ENCODE measurements around the gene HAS3.

The HAS3 gene

DNA sequence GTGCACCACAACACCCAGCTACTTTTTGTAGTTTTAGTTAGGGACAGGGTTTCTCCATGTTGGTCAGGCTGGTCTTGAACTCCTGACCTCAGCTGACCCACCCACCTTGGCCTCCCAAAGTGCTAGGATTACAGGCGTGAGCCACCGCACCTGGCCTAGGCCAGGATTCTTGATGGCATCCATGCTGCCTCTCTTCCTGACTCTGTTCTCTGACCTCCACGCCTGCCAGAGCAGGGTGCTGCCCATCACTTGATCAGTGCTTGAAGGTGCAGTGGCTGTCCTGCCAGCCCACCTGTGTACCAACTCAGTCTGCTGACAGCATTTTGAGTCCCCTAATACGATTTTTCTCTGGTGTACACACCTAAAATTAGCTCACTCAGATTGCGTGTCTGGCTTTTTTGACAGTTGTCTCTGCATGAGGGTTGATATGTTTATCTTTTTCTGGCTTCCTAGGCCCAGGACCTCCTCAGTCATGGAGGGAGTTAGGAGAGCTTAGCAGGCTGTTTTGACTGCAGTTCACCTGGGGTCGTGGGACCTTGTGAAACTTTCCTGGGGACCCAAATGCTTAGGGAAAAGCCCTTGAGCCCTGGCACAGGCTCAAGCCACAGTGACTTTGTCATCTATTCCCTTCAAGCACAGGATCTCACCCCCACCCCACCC is 5.9 kb downstream of the HAS3 start:
- H3K4me3 ChIP-seq (replicated peaks; ENCODE audit: low read depth, low read length), result no peak overlapping the region
- DNase-seq (ENCODE audit: extremely low read depth, low read depth), result no peak
- TF ChIP-seq, protein P1, sequence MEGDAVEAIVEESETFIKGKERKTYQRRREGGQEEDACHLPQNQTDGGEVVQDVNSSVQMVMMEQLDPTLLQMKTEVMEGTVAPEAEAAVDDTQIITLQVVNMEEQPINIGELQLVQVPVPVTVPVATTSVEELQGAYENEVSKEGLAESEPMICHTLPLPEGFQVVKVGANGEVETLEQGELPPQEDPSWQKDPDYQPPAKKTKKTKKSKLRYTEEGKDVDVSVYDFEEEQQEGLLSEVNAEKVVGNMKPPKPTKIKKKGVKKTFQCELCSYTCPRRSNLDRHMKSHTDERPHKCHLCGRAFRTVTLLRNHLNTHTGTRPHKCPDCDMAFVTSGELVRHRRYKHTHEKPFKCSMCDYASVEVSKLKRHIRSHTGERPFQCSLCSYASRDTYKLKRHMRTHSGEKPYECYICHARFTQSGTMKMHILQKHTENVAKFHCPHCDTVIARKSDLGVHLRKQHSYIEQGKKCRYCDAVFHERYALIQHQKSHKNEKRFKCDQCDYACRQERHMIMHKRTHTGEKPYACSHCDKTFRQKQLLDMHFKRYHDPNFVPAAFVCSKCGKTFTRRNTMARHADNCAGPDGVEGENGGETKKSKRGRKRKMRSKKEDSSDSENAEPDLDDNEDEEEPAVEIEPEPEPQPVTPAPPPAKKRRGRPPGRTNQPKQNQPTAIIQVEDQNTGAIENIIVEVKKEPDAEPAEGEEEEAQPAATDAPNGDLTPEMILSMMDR (IDR thresholded peaks at IDR 0.05; ENCODE audit: low read depth, low read length, missing control alignments), result no peak

DNA sequence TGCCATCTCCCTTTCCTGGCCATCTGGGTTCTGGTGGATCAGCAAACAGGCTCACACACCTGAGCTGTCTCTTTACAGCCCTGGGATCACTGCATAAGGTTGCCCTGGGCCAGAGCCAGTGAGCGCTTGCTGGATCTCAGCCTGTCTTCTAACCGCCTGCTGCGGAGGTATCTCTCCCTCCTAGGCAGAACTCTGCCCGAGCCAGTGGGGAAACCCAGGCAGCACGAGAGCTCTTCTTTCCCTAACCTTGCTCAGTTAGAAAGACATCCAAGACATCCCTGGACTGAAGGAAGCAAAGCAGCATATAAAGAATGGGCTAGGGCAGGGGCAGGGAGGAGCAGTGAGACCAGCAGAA is 6.4 kb downstream of the HAS3 start:
- DNase-seq (ENCODE audit: extremely low read depth, low read depth), result no peak
- TF ChIP-seq, protein P1 (IDR thresholded peaks at IDR 0.05; ENCODE audit: low read depth, low read length, missing control alignments), result no peak

DNA sequence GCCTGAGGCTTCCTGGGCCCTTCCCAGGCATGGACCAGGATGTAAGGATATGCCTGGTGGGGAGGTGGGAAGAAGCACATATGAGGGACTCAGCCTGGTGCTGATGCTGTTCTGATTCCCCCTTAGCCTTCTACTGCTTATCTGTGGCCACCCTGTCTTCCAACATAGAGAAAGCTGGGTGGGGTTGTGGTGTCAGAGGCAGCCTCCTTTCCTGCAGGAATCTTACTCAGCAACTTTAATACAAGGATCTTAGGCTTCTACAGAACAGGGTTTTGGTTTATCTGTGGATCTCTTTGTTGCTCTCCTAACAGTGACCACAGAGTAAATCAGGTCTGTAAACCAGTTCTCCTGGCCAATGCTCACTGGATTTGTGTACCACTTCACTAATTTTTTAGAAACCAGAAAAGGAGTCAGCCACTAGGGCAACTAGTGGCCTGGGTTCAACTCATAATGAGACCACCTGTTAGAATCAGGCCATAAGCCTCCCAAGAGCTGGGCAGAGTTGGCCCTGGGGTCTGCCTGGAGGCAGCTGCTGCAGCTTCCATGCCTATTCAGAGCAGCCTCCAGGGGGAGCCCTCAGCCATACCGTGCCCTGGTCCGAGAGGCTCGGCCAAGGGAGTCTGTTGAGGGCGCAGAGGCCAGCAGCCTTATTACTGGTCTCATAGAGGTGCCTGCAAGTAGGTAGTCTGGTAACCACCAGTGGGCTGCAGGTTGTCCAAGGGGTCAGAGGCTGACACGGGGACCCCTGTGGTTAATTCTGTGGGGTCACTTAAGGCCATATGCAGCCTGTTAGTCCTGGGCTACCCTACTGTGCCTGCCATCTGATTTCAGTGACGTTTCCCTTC is 7.1 kb downstream of the HAS3 start:
- H3K4me3 ChIP-seq (replicated peaks; ENCODE audit: low read depth, low read length), result no peak overlapping the region
- DNase-seq (ENCODE audit: extremely low read depth, low read depth), result no peak
- TF ChIP-seq, protein P1 (IDR thresholded peaks at IDR 0.05; ENCODE audit: low read depth, low read length, missing control alignments), result peak; percentile 93

More for the DNA sequence above, 6.4 kb downstream of the HAS3 start:
- H3K4me3 ChIP-seq (replicated peaks; ENCODE audit: low read depth, low read length), result no peak overlapping the region

DNA sequence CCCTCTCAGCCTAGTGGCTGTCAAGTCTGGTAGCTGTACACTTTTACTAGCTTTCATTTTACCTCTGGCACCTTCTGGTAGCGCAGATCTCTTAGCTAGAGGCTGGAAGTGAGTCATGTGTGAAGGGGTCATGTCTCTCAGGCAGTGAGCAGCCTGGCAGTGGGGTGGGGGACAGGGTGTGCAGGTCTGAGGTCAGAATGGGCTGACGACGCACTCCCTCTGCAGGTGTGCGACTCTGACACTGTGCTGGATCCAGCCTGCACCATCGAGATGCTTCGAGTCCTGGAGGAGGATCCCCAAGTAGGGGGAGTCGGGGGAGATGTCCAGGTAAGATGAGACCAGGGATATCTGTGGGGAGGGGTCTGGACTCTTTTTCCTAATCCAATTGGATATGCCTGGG is 7.8 kb downstream of the HAS3 start:
- no peak for DNase-seq (ENCODE audit: extremely low read depth, low read depth)
- H3K4me3 ChIP-seq (replicated peaks; ENCODE audit: low read depth, low read length), result no peak overlapping the region
- TF ChIP-seq, protein P1 (IDR thresholded peaks at IDR 0.05; ENCODE audit: low read depth, low read length, missing control alignments), result no peak

DNA sequence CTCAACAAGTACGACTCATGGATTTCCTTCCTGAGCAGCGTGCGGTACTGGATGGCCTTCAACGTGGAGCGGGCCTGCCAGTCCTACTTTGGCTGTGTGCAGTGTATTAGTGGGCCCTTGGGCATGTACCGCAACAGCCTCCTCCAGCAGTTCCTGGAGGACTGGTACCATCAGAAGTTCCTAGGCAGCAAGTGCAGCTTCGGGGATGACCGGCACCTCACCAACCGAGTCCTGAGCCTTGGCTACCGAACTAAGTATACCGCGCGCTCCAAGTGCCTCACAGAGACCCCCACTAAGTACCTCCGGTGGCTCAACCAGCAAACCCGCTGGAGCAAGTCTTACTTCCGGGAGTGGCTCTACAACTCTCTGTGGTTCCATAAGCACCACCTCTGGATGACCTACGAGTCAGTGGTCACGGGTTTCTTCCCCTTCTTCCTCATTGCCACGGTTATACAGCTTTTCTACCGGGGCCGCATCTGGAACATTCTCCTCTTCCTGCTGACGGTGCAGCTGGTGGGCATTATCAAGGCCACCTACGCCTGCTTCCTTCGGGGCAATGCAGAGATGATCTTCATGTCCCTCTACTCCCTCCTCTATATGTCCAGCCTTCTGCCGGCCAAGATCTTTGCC is 9.0 kb downstream of the HAS3 start:
- TF ChIP-seq, protein P1 (IDR thresholded peaks at IDR 0.05; ENCODE audit: low read depth, low read length, missing control alignments), result no peak
- no peak for DNase-seq (ENCODE audit: extremely low read depth, low read depth)
- no peak overlapping the region for H3K4me3 ChIP-seq (replicated peaks; ENCODE audit: low read depth, low read length)

DNA sequence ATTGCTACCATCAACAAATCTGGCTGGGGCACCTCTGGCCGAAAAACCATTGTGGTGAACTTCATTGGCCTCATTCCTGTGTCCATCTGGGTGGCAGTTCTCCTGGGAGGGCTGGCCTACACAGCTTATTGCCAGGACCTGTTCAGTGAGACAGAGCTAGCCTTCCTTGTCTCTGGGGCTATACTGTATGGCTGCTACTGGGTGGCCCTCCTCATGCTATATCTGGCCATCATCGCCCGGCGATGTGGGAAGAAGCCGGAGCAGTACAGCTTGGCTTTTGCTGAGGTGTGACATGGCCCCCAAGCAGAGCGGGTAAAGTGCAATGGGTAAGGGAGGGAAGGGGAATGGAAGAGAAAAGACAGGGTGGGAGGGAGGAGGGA is 9.5 kb downstream of the HAS3 start:
- TF ChIP-seq, protein P1 (IDR thresholded peaks at IDR 0.05; ENCODE audit: low read depth, low read length, missing control alignments), result no peak
- DNase-seq (ENCODE audit: extremely low read depth, low read depth), result no peak
- no peak overlapping the region for H3K4me3 ChIP-seq (replicated peaks; ENCODE audit: low read depth, low read length)
